ENCODE data around the gene CELF4. TPM values are rescaled to one million over a fixed set of nuclear protein-coding genes. Genes with fewer than 3 reads are reported as not detected.

The CELF4 gene
- total RNA-seq, 1 experiment from 2014 or later = 0.11 TPM

- H3K4me1 ChIP-seq = no peaks in the 10 kb centered on the region
- no peaks in the 10 kb centered on the region for H3K27me3 ChIP-seq (replicated peaks; ENCODE audit: control insufficient read depth, insufficient read depth, low read length)
- no peaks in the 10 kb centered on the region for H3K4me1 Mint-ChIP-seq (ENCODE audit: low read depth, unreplicated experiment)
- POLR2A ChIA-PET = no interaction called here
- intact Hi-C loops (cut with micrococcal nuclease; ENCODE audit: unreplicated experiment) = no loop called here
- peaks cover 9% of the 10 kb centered on the region for H3K27me3 Mint-ChIP-seq (ENCODE audit: insufficient read depth, unreplicated experiment)
- no peak overlapping the region for H3K4me3 Mint-ChIP-seq (ENCODE audit: unreplicated experiment)
- no peaks in the 10 kb centered on the region for H3K36me3 Mint-ChIP-seq (ENCODE audit: insufficient read depth, unreplicated experiment)
- BruUV-seq (replicated peaks) = no TSS peak
- no peak for TF ChIP-seq CTCF (IDR thresholded peaks at IDR 0.05; ENCODE audit: insufficient read depth in 1 of 2, low read depth in 1 of 2, low read length in 1 of 2, severe bottlenecking in 1 of 2, unreplicated experiment in 1 of 2)
- no peaks in the 10 kb centered on the region for H3K9me3 Mint-ChIP-seq (ENCODE audit: unreplicated experiment)
- no peaks in the 10 kb centered on the region for H3K9me3 ChIP-seq
- H3K4me3 ChIP-seq (ENCODE audit: low read depth, low read length) = no peak overlapping the region
- CTCF ChIA-PET = no interaction called here
- no peaks in the 10 kb centered on the region for H3K36me3 ChIP-seq (ENCODE audit: control insufficient read depth, insufficient read depth, low read length)
- no peak overlapping the region for H3K27ac Mint-ChIP-seq (ENCODE audit: unreplicated experiment)
- DNase-seq = no peak
These were observed 58.4 kb downstream of the CELF4 start for GRCh38 chr18:37507239-37507638.

GRCh38 chr18:37506001-37506400, 59.6 kb downstream of the CELF4 start:
- H3K4me3 ChIP-seq (ENCODE audit: low read depth, low read length) = no peak overlapping the region
- no peaks in the 10 kb centered on the region for H3K4me1 Mint-ChIP-seq (ENCODE audit: low read depth, unreplicated experiment)
- DNase-seq = no peak
- H3K27me3 Mint-ChIP-seq (ENCODE audit: insufficient read depth, unreplicated experiment) = peaks cover 8% of the 10 kb centered on the region
- no peaks in the 10 kb centered on the region for H3K9me3 Mint-ChIP-seq (ENCODE audit: unreplicated experiment)
- ChIA-PET CTCF (no interaction called here), POLR2A (no interaction called here)
- no TSS peak for BruUV-seq (replicated peaks)
- no peaks in the 10 kb centered on the region for H3K36me3 Mint-ChIP-seq (ENCODE audit: insufficient read depth, unreplicated experiment)
- intact Hi-C loops (cut with micrococcal nuclease; ENCODE audit: unreplicated experiment) = no loop called here
- H3K4me3 Mint-ChIP-seq (ENCODE audit: unreplicated experiment) = no peak overlapping the region
- no peak for TF ChIP-seq CTCF (IDR thresholded peaks at IDR 0.05; ENCODE audit: insufficient read depth in 1 of 2, low read depth in 1 of 2, low read length in 1 of 2, severe bottlenecking in 1 of 2, unreplicated experiment in 1 of 2)
- no peaks in the 10 kb centered on the region for H3K9me3 ChIP-seq
- H3K27me3 ChIP-seq (replicated peaks; ENCODE audit: control insufficient read depth, insufficient read depth, low read length) = no peaks in the 10 kb centered on the region
- H3K27ac Mint-ChIP-seq (ENCODE audit: unreplicated experiment) = no peak overlapping the region
- H3K4me1 ChIP-seq = no peaks in the 10 kb centered on the region
- no peaks in the 10 kb centered on the region for H3K36me3 ChIP-seq (ENCODE audit: control insufficient read depth, insufficient read depth, low read length)

- H3K4me1 Mint-ChIP-seq (ENCODE audit: low read depth, unreplicated experiment) = no peaks in the 10 kb centered on the region
- ChIA-PET CTCF (no interaction called here), POLR2A (no interaction called here)
- no peak for TF ChIP-seq CTCF (IDR thresholded peaks at IDR 0.05; ENCODE audit: insufficient read depth in 1 of 2, low read depth in 1 of 2, low read length in 1 of 2, severe bottlenecking in 1 of 2, unreplicated experiment in 1 of 2)
- Histone ChIP-seq H3K36me3 (ENCODE audit: control insufficient read depth, insufficient read depth, low read length) (no peaks in the 10 kb centered on the region), H3K9me3 (no peaks in the 10 kb centered on the region), H3K27me3 (replicated peaks; ENCODE audit: control insufficient read depth, insufficient read depth, low read length) (no peaks in the 10 kb centered on the region), H3K4me1 (no peaks in the 10 kb centered on the region), H3K4me3 (ENCODE audit: low read depth, low read length) (no peak overlapping the region)
- H3K27me3 Mint-ChIP-seq (ENCODE audit: insufficient read depth, unreplicated experiment) = peaks cover 11% of the 10 kb centered on the region
- H3K9me3 Mint-ChIP-seq (ENCODE audit: unreplicated experiment) = no peaks in the 10 kb centered on the region
- H3K4me3 Mint-ChIP-seq (ENCODE audit: unreplicated experiment) = no peak overlapping the region
- no peak overlapping the region for H3K27ac Mint-ChIP-seq (ENCODE audit: unreplicated experiment)
- no TSS peak for BruUV-seq (replicated peaks)
- intact Hi-C loops (cut with micrococcal nuclease; ENCODE audit: unreplicated experiment) = no loop called here
- no peak for DNase-seq
- no peaks in the 10 kb centered on the region for H3K36me3 Mint-ChIP-seq (ENCODE audit: insufficient read depth, unreplicated experiment)
These were observed 60.3 kb downstream of the CELF4 start for GRCh38 chr18:37505321-37505720.
